GM18519 (cell line): ENCODE results near the gene TPRN.

Source experiments
- ATAC-seq: cut with Tn5 transposase; IDR thresholded peaks from one replicate; pipeline ENCODE4 v1.9.1; 2021; ENCODE audit warnings: mild to moderate bottlenecking, moderate library complexity; ENCODE audit not compliant: unreplicated experiment, low FRiP score

TPRN gene

GRCh38 chr9:137236936-137237421 is 36.4 kb upstream of the TPRN start:
- no peak for ATAC-seq

- ATAC-seq: no peak
These were observed 35.8 kb upstream of the TPRN start for GRCh38 chr9:137236238-137236935.

- ATAC-seq: no peak
These were observed 35.1 kb upstream of the TPRN start for GRCh38 chr9:137235424-137236237.

GRCh38 chr9:137234758-137235423 is 34.4 kb upstream of the TPRN start:
- ATAC-seq: no peak

- ATAC-seq: no peak
These were observed 33.6 kb upstream of the TPRN start for GRCh38 chr9:137234055-137234697.

GRCh38 chr9:137233143-137233980 is 32.8 kb upstream of the TPRN start:
- no peak for ATAC-seq

- ATAC-seq: no peak
These were observed 32.0 kb upstream of the TPRN start for GRCh38 chr9:137232510-137232909.

- no peak for ATAC-seq
These were observed 31.6 kb upstream of the TPRN start for GRCh38 chr9:137232101-137232500.

- ATAC-seq: no peak
These were observed 31.0 kb upstream of the TPRN start for GRCh38 chr9:137231372-137232039.

- ATAC-seq: no peak
These were observed 30.3 kb upstream of the TPRN start, which contains the start of gene SLC34A3 for GRCh38 chr9:137230705-137231371. SLC34A3 (plus strand) TSS chr9:137230901; CDS start chr9:137231703, 802 bp downstream.

- ATAC-seq: no peak
These were observed 29.6 kb upstream of the TPRN start for GRCh38 chr9:137229903-137230704.

GRCh38 chr9:137228968-137229896 is 28.7 kb upstream of the TPRN start:
- no peak for ATAC-seq

GRCh38 chr9:137228506-137228967 is 28.0 kb upstream of the TPRN start:
- no peak for ATAC-seq

GRCh38 chr9:137227853-137228505 is 27.4 kb upstream of the TPRN start:
- ATAC-seq: no peak

GRCh38 chr9:137227054-137227852 is 26.7 kb upstream of the TPRN start, which contains the start of gene RNF224:
RNF224 (plus strand) TSS chr9:137227502; CDS start chr9:137228336, 834 bp downstream.
- no peak for ATAC-seq
